Measurements from ENCODE around the gene CBX8.
"Not testable (repeated sequence)": the region's sequence is repeated elsewhere in the genome, so short reads cannot be mapped to it uniquely, and the experiment has no call there.

The CBX8 gene

GRCh38 chr17:79757140-79757745 is 39.6 kb downstream of the CBX8 start:
- ChIA-PET CTCF (interaction anchor here (1.0 kb wide), 1 partner anchor 15 kb away, joined by 4 read pairs; no protein-coding TSS in a partner anchor), POLR2A (interaction anchor here (0.5 kb wide), 1 partner anchor 1465 kb away, joined by 6 read pairs; no protein-coding TSS in a partner anchor)
- TF ChIP-seq, protein P1, sequence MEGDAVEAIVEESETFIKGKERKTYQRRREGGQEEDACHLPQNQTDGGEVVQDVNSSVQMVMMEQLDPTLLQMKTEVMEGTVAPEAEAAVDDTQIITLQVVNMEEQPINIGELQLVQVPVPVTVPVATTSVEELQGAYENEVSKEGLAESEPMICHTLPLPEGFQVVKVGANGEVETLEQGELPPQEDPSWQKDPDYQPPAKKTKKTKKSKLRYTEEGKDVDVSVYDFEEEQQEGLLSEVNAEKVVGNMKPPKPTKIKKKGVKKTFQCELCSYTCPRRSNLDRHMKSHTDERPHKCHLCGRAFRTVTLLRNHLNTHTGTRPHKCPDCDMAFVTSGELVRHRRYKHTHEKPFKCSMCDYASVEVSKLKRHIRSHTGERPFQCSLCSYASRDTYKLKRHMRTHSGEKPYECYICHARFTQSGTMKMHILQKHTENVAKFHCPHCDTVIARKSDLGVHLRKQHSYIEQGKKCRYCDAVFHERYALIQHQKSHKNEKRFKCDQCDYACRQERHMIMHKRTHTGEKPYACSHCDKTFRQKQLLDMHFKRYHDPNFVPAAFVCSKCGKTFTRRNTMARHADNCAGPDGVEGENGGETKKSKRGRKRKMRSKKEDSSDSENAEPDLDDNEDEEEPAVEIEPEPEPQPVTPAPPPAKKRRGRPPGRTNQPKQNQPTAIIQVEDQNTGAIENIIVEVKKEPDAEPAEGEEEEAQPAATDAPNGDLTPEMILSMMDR (IDR thresholded peaks at IDR 0.05; ENCODE audit: control extremely low read depth, extremely low read depth, low read depth, missing control alignments), result no peak
- DNase-seq (ENCODE audit: extremely low spot score), result no peak

- DNase-seq (ENCODE audit: extremely low spot score), result no peak
- CTCF ChIA-PET, result no interaction called here
- POLR2A ChIA-PET, result no interaction called here
- TF ChIP-seq, protein P1 (IDR thresholded peaks at IDR 0.05; ENCODE audit: control extremely low read depth, extremely low read depth, low read depth, missing control alignments), result no peak
Measured at GRCh38 chr17:79755591-79755990, 41.3 kb downstream of the CBX8 start.

DNA sequence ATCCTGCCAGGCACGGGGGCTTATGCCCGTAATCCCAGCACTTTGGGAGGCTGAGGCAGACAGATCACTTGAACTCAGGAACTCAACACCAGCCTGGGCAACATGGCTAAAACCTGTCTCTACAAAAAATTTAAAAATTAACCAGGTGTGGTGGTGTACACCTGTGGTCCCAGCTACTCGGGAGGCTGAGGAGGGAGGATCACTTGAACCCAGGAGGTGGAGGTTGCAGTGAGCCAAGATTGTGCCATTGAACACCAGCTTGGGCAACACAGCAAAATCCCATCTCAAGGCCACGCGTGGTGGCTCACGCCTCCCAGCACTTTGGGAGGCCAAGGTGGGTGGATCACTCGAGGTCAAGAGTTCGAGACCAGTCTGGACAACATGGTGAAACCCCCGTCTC is 42.0 kb downstream of the CBX8 start:
- DNase-seq (ENCODE audit: extremely low spot score); CTCF ChIA-PET; POLR2A ChIA-PET: not testable (repeated sequence)

- CTCF ChIA-PET, result interaction anchor here (1.3 kb wide), 1 partner anchor 13 kb away, joined by 3 read pairs; no protein-coding TSS in a partner anchor
- TF ChIP-seq, protein P1 (IDR thresholded peaks at IDR 0.05; ENCODE audit: control extremely low read depth, extremely low read depth, low read depth, missing control alignments), result no peak
- POLR2A ChIA-PET, result no interaction called here
- no peak for DNase-seq (ENCODE audit: extremely low spot score)
Measured at GRCh38 chr17:79754370-79754769, 42.5 kb downstream of the CBX8 start.

- DNase-seq (ENCODE audit: extremely low spot score), result no peak
- POLR2A ChIA-PET, result interaction anchor here (0.6 kb wide), 1 partner anchor 663 kb away, joined by 3 read pairs; no protein-coding TSS in a partner anchor
- CTCF ChIA-PET, result interaction anchor here (1.2 to 1.7 kb wide), 4 partner anchors 10 to 256 kb away, joined by 3 to 6 read pairs (median 4); no protein-coding TSS in a partner anchor
- TF ChIP-seq, protein P1 (IDR thresholded peaks at IDR 0.05; ENCODE audit: control extremely low read depth, extremely low read depth, low read depth, missing control alignments), result no peak
Measured at GRCh38 chr17:79752175-79752574, 44.7 kb downstream of the CBX8 start.

- no peak for DNase-seq (ENCODE audit: extremely low spot score)
- CTCF ChIA-PET, result interaction anchor here (1.7 kb wide), 1 partner anchor 258 kb away, joined by 3 read pairs; no protein-coding TSS in a partner anchor
- TF ChIP-seq, protein P1 (IDR thresholded peaks at IDR 0.05; ENCODE audit: control extremely low read depth, extremely low read depth, low read depth, missing control alignments), result no peak
- POLR2A ChIA-PET, result interaction anchor here (0.6 kb wide), 1 partner anchor 662 kb away, joined by 3 read pairs; no protein-coding TSS in a partner anchor
Measured at GRCh38 chr17:79750650-79751545, 46.0 kb downstream of the CBX8 start.

All from GM10248 (cell line).